ENCODE measurements around the gene ALDH3B1. TPM values are rescaled to one million over a fixed set of nuclear protein-coding genes. Genes with fewer than 3 reads are reported as not detected.

ALDH3B1 gene
- total RNA-seq, 1 donor from 2014 or later = 1.3 TPM

GRCh38 chr11:68027667-68028066, 17.5 kb downstream of the ALDH3B1 start:
- Histone ChIP-seq H2AFZ (ENCODE audit: low read depth, low read length) (peak overlapping the region; percentile 30), H3K9ac (ENCODE audit: low read length) (peak overlapping the region; percentile 78), H4K20me1 (ENCODE audit: insufficient read depth, low read length) (no peaks in the 10 kb centered on the region), H3K4me1 (ENCODE audit: insufficient read depth, low read length) (peaks cover 56% of the 10 kb centered on the region), H3K36me3 (ENCODE audit: insufficient read depth, low read length) (no peaks in the 10 kb centered on the region), H3K79me2 (ENCODE audit: insufficient read depth, low read length) (peaks cover 30% of the 10 kb centered on the region), H3K27me3 (ENCODE audit: insufficient read depth, low read length) (no peaks in the 10 kb centered on the region), H3K27ac (ENCODE audit: low read depth, low read length) (peak overlapping the region; percentile 93), H3K4me2 (ENCODE audit: low read length) (peak overlapping the region; percentile 100), H3K4me3 (ENCODE audit: insufficient read depth, low read depth, low read length) (no peak overlapping the region), H3K9me3 (ENCODE audit: insufficient read depth, low read depth, low read length) (no peaks in the 10 kb centered on the region)
- Mint-ChIP-seq H3K4me3 (ENCODE audit: unreplicated experiment) (no peak overlapping the region), H3K27ac (ENCODE audit: unreplicated experiment) (peak overlapping the region; percentile 90), H3K4me1 (ENCODE audit: low read depth, unreplicated experiment) (peaks cover 34% of the 10 kb centered on the region), H3K9me3 (ENCODE audit: unreplicated experiment) (no peaks in the 10 kb centered on the region), H3K27me3 (ENCODE audit: low read depth, unreplicated experiment) (no peaks in the 10 kb centered on the region), H3K36me3 (ENCODE audit: low read depth, unreplicated experiment) (peaks cover 14% of the 10 kb centered on the region)
- FAIRE-seq (no peak), DNase-seq (ENCODE audit: low read depth) (no peak)
- TF ChIP-seq CTCF (IDR thresholded peaks at IDR 0.05; ENCODE audit: insufficient read depth, low read depth, low read length) = no peak
- no peak for TF ChIP-seq EZH2 (IDR thresholded peaks at IDR 0.05; ENCODE audit: insufficient read depth, low read length)

GRCh38 chr11:68028802-68029545, 18.8 kb downstream of the ALDH3B1 start:
- peak overlapping the region; percentile 84 for H3K9ac ChIP-seq (ENCODE audit: low read length)
- no peak for DNase-seq (ENCODE audit: low read depth)
- H3K4me3 ChIP-seq (ENCODE audit: insufficient read depth, low read depth, low read length) = no peak overlapping the region
- Mint-ChIP-seq H3K9me3 (ENCODE audit: unreplicated experiment) (no peaks in the 10 kb centered on the region), H3K27me3 (ENCODE audit: low read depth, unreplicated experiment) (no peaks in the 10 kb centered on the region), H3K36me3 (ENCODE audit: low read depth, unreplicated experiment) (peaks cover 17% of the 10 kb centered on the region), H3K27ac (ENCODE audit: unreplicated experiment) (peak overlapping the region; percentile 98), H3K4me3 (ENCODE audit: unreplicated experiment) (peak overlapping the region; percentile 92), H3K4me1 (ENCODE audit: low read depth, unreplicated experiment) (peaks cover 36% of the 10 kb centered on the region)
- no peaks in the 10 kb centered on the region for H3K36me3 ChIP-seq (ENCODE audit: insufficient read depth, low read length)
- H3K4me1 ChIP-seq (ENCODE audit: insufficient read depth, low read length) = peaks cover 56% of the 10 kb centered on the region
- TF ChIP-seq CTCF (IDR thresholded peaks at IDR 0.05; ENCODE audit: insufficient read depth, low read depth, low read length) (no peak), EZH2 (IDR thresholded peaks at IDR 0.05; ENCODE audit: insufficient read depth, low read length) (no peak)
- H3K27me3 ChIP-seq (ENCODE audit: insufficient read depth, low read length) = no peaks in the 10 kb centered on the region
- H3K9me3 ChIP-seq (ENCODE audit: insufficient read depth, low read depth, low read length) = no peaks in the 10 kb centered on the region
- H2AFZ ChIP-seq (ENCODE audit: low read depth, low read length) = no peak overlapping the region
- H3K79me2 ChIP-seq (ENCODE audit: insufficient read depth, low read length) = peaks cover 41% of the 10 kb centered on the region
- H4K20me1 ChIP-seq (ENCODE audit: insufficient read depth, low read length) = no peaks in the 10 kb centered on the region
- FAIRE-seq = peak; percentile 5
- peak overlapping the region; percentile 93 for H3K27ac ChIP-seq (ENCODE audit: low read depth, low read length)
- peak overlapping the region; percentile 100 for H3K4me2 ChIP-seq (ENCODE audit: low read length)
